Measurements from ENCODE around the gene PKDREJ. TPM values are rescaled to one million over a fixed set of nuclear protein-coding genes. Genes with fewer than 3 reads are reported as not detected.

PKDREJ gene
- total and polyA plus RNA-seq, 2 experiments from 2014 or later = not detected

- TF ChIP-seq ZNF462 (CRISPR knock-in tag; IDR thresholded peaks at IDR 0.05) (no peak), STAT1 (IDR thresholded peaks at IDR 0.05; ENCODE audit: unreplicated experiment) (no peak), NANOG (IDR thresholded peaks at IDR 0.05; ENCODE audit: borderline replicate concordance) (no peak)
- TF ChIP-seq, protein P1, sequence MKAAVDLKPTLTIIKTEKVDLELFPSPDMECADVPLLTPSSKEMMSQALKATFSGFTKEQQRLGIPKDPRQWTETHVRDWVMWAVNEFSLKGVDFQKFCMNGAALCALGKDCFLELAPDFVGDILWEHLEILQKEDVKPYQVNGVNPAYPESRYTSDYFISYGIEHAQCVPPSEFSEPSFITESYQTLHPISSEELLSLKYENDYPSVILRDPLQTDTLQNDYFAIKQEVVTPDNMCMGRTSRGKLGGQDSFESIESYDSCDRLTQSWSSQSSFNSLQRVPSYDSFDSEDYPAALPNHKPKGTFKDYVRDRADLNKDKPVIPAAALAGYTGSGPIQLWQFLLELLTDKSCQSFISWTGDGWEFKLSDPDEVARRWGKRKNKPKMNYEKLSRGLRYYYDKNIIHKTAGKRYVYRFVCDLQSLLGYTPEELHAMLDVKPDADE (IDR thresholded peaks at IDR 0.05) = no peak
Measured at GRCh38 chr22:46239261-46240048, 23.7 kb downstream of the PKDREJ start (continued).

DNA sequence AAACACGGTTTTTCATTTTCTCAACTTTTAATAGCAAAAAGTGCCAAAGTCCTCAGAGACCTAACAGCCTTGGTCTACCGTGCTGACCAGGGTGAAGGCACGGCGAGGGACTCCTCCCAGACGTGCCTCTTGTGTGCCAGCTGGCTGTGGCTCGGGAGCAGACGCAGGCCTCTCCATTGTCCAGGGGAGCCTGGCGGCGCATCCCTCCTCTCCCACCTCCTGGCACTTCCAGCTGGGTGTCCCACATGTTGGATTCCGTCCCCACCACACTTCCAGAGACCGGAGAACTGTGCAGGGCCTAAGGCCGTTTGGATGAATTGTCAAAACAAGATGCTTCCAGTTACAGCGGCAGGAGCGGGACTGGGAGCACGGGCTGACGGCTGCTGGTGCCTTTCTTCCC lies 24.6 kb downstream of the PKDREJ start:
- no peak overlapping the region for H3K4me2 ChIP-seq
- no peak overlapping the region for H2AFZ ChIP-seq
- Mint-ChIP-seq H3K9me3 (no peaks in the 10 kb centered on the region; the same call in 2 of the 3 replicates), H3K4me3 (no peak overlapping the region), H3K27ac (no peak overlapping the region), H3K36me3 (ENCODE audit: low read depth) (peaks cover 2% of the 10 kb centered on the region; the same call in 2 of the 3 replicates), H3K27me3 (ENCODE audit: insufficient read depth, low read depth, poor library complexity) (peaks cover 9% of the 10 kb centered on the region), H3K4me1 (no peaks in the 10 kb centered on the region)
- H3K4me1 ChIP-seq (ENCODE audit: insufficient read depth) = no peaks in the 10 kb centered on the region
- DNase-seq (ENCODE audit: low spot score) (no peak), ATAC-seq (no peak)
- H3K4me3 ChIP-seq = no peak overlapping the region
- H4K20me1 ChIP-seq (replicated peaks; ENCODE audit: insufficient read depth) = no peaks in the 10 kb centered on the region
- no peaks in the 10 kb centered on the region for H3K36me3 ChIP-seq (ENCODE audit: insufficient read depth)
- H3K79me2 ChIP-seq (replicated peaks; ENCODE audit: insufficient read depth) = no peaks in the 10 kb centered on the region
- no peaks in the 10 kb centered on the region for H3K9me2 ChIP-seq (ENCODE audit: insufficient read depth)
- no peak overlapping the region for H3K27ac ChIP-seq (ENCODE audit: low read depth)
- no peaks in the 10 kb centered on the region for H3F3A ChIP-seq (replicated peaks; ENCODE audit: low read depth)
- no peaks in the 10 kb centered on the region for H3K27me3 ChIP-seq (ENCODE audit: insufficient read depth)
- TF ChIP-seq CREB1 (CRISPR knock-in tag; IDR thresholded peaks at IDR 0.05; ENCODE audit: low read depth) (no peak), STAT1 (IDR thresholded peaks at IDR 0.05; ENCODE audit: unreplicated experiment) (no peak), JUNB (IDR thresholded peaks at IDR 0.05; ENCODE audit: unreplicated experiment) (no peak), NANOG (IDR thresholded peaks at IDR 0.05; ENCODE audit: borderline replicate concordance) (no peak), ZNF462 (CRISPR knock-in tag; IDR thresholded peaks at IDR 0.05) (no peak)

All from GM23338 (cell line).